Measurements from ENCODE around the gene SCGB3A1.
A peak's percentile ranks its signal among the peaks of the same experiment; 100 is the strongest.

The SCGB3A1 gene

DNA sequence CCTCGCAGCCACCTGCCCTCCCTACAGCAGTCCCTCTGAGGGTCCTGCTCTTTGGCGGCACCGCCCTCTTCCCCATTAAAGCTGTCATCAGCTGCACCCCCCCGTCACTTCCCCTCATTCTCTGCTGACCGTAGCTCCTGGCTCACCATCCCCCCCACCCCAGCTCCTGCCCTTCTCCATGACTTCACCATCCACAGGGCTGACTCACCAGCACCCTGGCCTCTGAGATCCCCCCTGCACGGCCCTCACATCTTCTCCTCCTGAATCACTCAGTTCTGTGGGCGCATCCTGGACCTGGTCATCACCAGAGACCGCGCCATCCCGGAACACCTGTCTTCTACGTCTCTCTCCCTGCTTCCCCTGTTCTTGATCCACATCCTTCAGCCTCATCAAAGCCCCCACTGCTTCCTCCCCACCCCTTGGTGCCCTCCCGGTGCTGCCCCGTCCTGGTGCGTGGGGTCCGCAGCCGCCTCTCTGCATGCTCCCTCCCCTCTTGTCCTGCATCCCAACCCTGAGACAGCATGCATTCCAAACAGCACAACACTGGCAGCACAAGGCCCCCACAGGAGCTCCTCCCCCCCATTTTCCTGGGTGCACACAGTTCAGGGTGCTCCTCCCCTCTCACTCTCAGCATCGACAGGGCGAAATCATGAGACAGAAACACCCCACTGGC is 45.2 kb upstream of the SCGB3A1 start:
- Mint-ChIP-seq H3K27me3 (ENCODE audit: low read depth, poor library complexity) (peaks cover 14% of the 10 kb centered on the region), H3K4me3 (no peak overlapping the region), H3K4me1 (peaks cover 60% of the 10 kb centered on the region), H3K9me3 (no peaks in the 10 kb centered on the region), H3K36me3 (ENCODE audit: low read depth) (no peaks in the 10 kb centered on the region), H3K27ac (no peak overlapping the region)
- TF ChIP-seq, protein P1, sequence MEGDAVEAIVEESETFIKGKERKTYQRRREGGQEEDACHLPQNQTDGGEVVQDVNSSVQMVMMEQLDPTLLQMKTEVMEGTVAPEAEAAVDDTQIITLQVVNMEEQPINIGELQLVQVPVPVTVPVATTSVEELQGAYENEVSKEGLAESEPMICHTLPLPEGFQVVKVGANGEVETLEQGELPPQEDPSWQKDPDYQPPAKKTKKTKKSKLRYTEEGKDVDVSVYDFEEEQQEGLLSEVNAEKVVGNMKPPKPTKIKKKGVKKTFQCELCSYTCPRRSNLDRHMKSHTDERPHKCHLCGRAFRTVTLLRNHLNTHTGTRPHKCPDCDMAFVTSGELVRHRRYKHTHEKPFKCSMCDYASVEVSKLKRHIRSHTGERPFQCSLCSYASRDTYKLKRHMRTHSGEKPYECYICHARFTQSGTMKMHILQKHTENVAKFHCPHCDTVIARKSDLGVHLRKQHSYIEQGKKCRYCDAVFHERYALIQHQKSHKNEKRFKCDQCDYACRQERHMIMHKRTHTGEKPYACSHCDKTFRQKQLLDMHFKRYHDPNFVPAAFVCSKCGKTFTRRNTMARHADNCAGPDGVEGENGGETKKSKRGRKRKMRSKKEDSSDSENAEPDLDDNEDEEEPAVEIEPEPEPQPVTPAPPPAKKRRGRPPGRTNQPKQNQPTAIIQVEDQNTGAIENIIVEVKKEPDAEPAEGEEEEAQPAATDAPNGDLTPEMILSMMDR (IDR thresholded peaks at IDR 0.05) = no peak
- DNase-seq = no peak

DNA sequence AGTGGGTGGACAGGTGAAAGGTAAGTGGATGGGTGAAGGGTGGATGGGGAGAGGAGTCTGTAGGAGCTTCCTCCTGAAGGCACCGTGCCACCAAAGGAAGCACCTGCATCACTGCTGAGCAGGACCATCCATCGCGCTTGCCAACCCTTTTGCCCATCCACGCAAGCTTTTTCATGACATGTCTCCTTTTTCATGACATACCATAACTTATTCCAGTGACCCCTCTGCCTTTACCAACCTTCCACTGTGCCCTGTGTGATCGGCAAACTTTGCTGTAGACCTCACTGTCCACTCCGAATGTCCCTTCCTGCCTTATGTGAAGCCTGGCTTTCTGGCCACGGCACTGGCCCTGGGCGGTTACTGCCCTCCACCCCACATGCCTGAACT is 44.7 kb upstream of the SCGB3A1 start:
- H3K4me3 Mint-ChIP-seq = no peak overlapping the region
- no peak overlapping the region for H3K27ac Mint-ChIP-seq
- H3K36me3 Mint-ChIP-seq (ENCODE audit: low read depth) = no peaks in the 10 kb centered on the region
- H3K9me3 Mint-ChIP-seq = no peaks in the 10 kb centered on the region
- TF ChIP-seq, protein P1 (IDR thresholded peaks at IDR 0.05) = no peak
- no peak for DNase-seq
- H3K4me1 Mint-ChIP-seq = peaks cover 60% of the 10 kb centered on the region
- peaks cover 14% of the 10 kb centered on the region for H3K27me3 Mint-ChIP-seq (ENCODE audit: low read depth, poor library complexity)

DNA sequence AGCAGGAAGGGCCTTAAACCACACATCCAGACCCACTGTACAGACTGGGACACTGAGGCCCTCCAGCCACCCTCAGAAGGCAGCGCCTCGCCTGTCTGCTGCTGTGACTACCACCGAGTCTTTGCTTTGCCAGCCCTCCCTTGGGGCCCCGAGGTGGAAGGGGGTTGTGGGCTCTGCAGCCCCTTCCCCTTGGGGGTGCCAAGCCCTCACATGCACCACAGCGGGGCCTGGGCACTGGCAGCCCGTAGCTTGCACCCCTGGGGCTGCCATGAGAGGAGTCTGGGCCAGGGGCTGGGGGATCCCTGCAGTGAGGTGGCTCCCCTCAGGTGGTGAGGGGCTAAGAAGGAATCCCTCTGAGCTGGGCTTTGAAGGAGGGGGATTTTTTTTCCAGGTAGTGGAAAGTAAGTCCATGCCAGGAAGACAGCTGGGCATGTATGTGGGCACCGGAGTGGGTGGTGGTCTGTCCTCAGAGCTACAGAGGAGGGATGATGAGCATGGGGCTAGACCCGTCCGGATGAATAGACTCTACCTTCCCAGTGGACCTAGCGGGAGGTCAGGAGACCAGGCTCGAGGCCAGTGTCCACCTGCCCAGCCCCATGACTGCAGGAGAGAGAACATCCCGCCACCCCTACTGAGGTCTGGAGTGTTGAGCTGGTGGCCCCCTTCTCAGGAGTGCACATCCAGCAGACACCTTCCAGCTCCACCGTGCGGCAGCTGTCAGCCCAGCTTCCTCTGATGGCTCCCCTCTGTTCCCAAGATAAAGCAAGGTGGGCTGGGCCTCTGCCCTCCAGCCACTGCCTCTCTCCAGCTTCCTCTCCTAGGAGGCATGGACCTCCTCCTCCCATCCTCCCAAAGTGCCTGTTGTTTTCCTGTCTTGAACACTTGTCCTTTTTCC is 42.2 kb upstream of the SCGB3A1 start:
- peaks cover 14% of the 10 kb centered on the region for H3K27me3 Mint-ChIP-seq (ENCODE audit: low read depth, poor library complexity)
- TF ChIP-seq, protein P1 (IDR thresholded peaks at IDR 0.05) = no peak
- H3K27ac Mint-ChIP-seq = peak overlapping the region; percentile 72
- H3K4me1 Mint-ChIP-seq = peaks cover 50% of the 10 kb centered on the region
- no peak for DNase-seq
- no peaks in the 10 kb centered on the region for H3K36me3 Mint-ChIP-seq (ENCODE audit: low read depth)
- no peaks in the 10 kb centered on the region for H3K9me3 Mint-ChIP-seq
- H3K4me3 Mint-ChIP-seq = no peak overlapping the region

DNA sequence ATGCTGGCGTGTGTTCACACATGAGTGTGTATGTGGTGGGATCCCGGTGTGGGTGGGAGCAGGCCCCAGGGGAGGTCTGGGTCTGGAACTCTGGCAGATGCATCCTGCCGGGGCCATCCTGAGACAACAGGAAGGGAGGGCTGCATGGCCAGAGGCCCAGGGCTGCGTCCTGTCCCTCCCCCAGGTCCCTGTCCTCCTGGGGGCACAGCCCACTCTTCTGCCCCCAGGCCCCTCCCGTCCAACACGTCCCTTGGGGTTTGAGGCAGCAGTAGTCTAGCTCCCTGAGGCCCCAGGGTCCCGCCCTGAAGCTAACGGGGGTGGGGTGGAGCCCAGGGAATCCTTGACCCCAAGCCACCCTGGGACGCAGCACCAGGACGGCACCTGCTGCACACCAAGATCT is 41.5 kb upstream of the SCGB3A1 start:
- Mint-ChIP-seq H3K27ac (peak overlapping the region; percentile 88), H3K4me1 (peaks cover 42% of the 10 kb centered on the region)
- DNase-seq = no peak

DNA sequence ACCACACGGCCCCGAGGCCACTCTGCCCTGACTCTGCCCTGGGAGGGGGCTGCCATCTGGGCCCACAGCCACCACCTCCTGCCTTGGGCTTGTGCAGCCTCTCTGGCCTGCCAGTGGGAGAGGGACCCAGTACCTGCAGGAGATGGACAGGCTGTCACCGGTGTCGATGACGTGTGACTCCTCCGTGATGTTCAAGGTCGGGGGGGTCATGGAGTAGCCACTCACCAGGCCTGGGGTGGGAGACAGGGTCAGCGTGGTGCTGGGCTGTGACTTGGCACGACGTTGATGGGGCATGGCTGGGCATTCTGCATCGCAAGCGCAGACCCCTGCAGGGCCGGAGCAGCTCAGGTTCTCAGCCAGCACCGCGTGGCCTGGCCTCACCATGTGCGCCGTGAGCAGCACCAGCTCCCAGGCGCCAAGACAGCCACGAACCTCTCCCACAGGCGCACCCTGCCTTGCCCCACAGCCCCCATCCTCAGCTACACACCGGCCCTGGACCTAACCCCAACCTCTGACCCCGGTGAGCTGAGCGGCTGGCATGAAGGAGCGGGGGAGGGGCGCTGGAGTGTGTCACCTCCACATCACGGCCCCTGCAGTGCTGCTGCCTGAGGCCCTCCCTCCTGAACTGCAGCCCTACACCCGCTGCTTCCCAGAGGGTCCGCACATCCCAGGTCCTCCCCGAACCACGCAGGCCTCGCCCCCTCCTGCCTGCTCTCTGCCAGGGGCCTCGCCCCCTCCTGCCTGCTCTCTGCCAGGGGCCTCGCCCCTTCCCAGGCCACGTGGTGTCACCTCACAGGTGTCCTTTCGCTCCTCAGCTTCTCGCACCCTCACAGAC is 40.5 kb upstream of the SCGB3A1 start:
- no peaks in the 10 kb centered on the region for H3K9me3 Mint-ChIP-seq
- DNase-seq = peak; percentile 68
- peaks cover 32% of the 10 kb centered on the region for H3K4me1 Mint-ChIP-seq
- H3K4me3 Mint-ChIP-seq = no peak overlapping the region
- H3K27ac Mint-ChIP-seq = no peak overlapping the region
- H3K36me3 Mint-ChIP-seq (ENCODE audit: low read depth) = no peaks in the 10 kb centered on the region
- peaks cover 12% of the 10 kb centered on the region for H3K27me3 Mint-ChIP-seq (ENCODE audit: low read depth, poor library complexity)
- TF ChIP-seq, protein P1 (IDR thresholded peaks at IDR 0.05) = no peak

More for the DNA sequence above, 41.5 kb upstream of the SCGB3A1 start:
- no peaks in the 10 kb centered on the region for H3K36me3 Mint-ChIP-seq (ENCODE audit: low read depth)
- peaks cover 10% of the 10 kb centered on the region for H3K27me3 Mint-ChIP-seq (ENCODE audit: low read depth, poor library complexity)
- TF ChIP-seq, protein P1 (IDR thresholded peaks at IDR 0.05) = no peak
- H3K4me3 Mint-ChIP-seq = peak overlapping the region; percentile 63
- H3K9me3 Mint-ChIP-seq = no peaks in the 10 kb centered on the region
